ENCODE measurements around the gene GNS.

- no peak for TF ChIP-seq CTCF (IDR thresholded peaks at IDR 0.05 in 4 of 5, conservative IDR thresholded peaks at IDR 0.05 in 1 of 5)
- no peak for TF ChIP-seq POLR2A (IDR thresholded peaks at IDR 0.05)
These were observed 13.2 kb downstream of the GNS start for GRCh38 chr12:64745980-64746379.
